ENCODE results near the gene CYFIP1. TPM values are rescaled to one million over a fixed set of nuclear protein-coding genes. Genes with fewer than 3 reads are reported as not detected.

CYFIP1 gene
- total RNA-seq, 4 donors from 2014 or later: 88.0 to 92.5 (median 90.1) TPM

DNA sequence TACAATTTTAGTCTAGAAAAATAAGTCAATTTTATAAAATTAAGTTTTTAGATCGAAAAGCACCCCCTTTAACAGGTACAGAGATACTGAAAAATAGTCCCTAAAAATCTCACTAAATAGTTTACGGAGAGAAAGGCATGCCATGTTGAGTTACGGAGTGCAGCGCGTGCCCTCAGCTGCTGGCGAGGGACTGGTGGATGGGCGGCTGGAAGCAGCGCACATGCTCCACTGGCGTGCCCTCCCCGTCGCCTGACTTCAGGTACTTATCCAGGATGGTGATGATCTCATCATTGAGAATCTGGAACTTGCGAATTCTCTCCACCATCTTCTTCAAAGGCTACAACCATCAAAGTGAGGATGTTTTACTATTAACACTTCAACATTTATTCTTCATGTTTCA is 110.3 kb downstream of the CYFIP1 start:
- H3K27me3 ChIP-seq: no peaks in the 10 kb centered on the region
- WGBS, 2 donors: 94 to 95% methylated on average over 12 of the region's 12 CpGs
- H3K36me3 ChIP-seq: peaks cover 23 to 100% (median 44%) of the 10 kb centered on the region in 3 donors
- H3K4me3 ChIP-seq: no peak overlapping the region
- H3K9me3 ChIP-seq: no peaks in the 10 kb centered on the region
- intact Hi-C loops (cut with DNase I): no loop called here
- H3K27ac ChIP-seq: no peak overlapping the region
- peaks cover 0 to 11% (median 0%) of the 10 kb centered on the region in 3 donors for H3K4me1 ChIP-seq
- DNase-seq: no peak
- TF ChIP-seq POLR2A (IDR thresholded peaks at IDR 0.05): no peak
- no peak for TF ChIP-seq CTCF (IDR thresholded peaks at IDR 0.05)

- 71 to 81% methylated on average over 5 of the region's 9 CpGs for WGBS, 2 donors
- Histone ChIP-seq H3K4me1 (peaks cover 0 to 11% (median 0%) of the 10 kb centered on the region in 3 donors), H3K9me3 (no peaks in the 10 kb centered on the region), H3K36me3 (peaks cover 17 to 100% (median 45%) of the 10 kb centered on the region in 3 donors), H3K4me3 (no peak overlapping the region), H3K27ac (no peak overlapping the region), H3K27me3 (no peaks in the 10 kb centered on the region)
- DNase-seq: no peak
- TF ChIP-seq POLR2A (IDR thresholded peaks at IDR 0.05) (no peak), CTCF (IDR thresholded peaks at IDR 0.05) (no peak)
- intact Hi-C loops (cut with DNase I): no loop called here
Observed at GRCh38 chr15:22868928-22869327, 111.2 kb downstream of the CYFIP1 start.

- TF ChIP-seq CTCF (IDR thresholded peaks at IDR 0.05): no peak
- TF ChIP-seq POLR2A (IDR thresholded peaks at IDR 0.05): no peak
- Histone ChIP-seq H3K4me3 (no peak overlapping the region), H3K36me3 (peaks cover 13 to 100% (median 41%) of the 10 kb centered on the region in 3 donors), H3K4me1 (peaks cover 0 to 10% (median 0%) of the 10 kb centered on the region in 3 donors), H3K9me3 (no peaks in the 10 kb centered on the region), H3K27ac (no peak overlapping the region), H3K27me3 (no peaks in the 10 kb centered on the region)
- DNase-seq: no peak
- 55 to 58% methylated on average over 4 of the region's 4 CpGs for WGBS, 2 donors
- intact Hi-C loops (cut with DNase I): no loop called here
Observed at GRCh38 chr15:22868495-22868894, 111.7 kb downstream of the CYFIP1 start.

DNA sequence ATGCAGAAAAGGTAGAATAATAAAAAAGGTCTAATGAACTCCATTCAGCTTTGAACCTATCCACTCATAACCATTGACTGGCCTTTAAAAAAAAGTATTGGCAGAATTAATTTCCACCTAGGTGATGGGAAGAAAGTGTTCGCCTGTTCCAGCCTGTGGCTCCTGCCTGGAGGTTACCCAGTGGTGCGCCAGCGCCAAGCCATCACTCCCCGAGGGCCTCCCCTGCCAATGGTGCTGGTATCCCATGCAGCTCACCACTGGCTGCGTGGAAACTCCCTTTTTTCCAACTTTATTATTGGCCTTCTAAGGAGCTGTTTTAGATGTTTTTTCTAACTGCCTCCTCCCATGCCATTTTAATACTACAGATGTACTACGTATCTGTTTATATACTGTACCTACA is 112.3 kb downstream of the CYFIP1 start:
- peaks cover 0 to 4% (median 0%) of the 10 kb centered on the region in 3 donors for H3K4me1 ChIP-seq
- intact Hi-C loops (cut with DNase I): no loop called here
- H3K4me3 ChIP-seq: no peak overlapping the region
- peaks cover 7 to 100% (median 37%) of the 10 kb centered on the region in 3 donors for H3K36me3 ChIP-seq
- H3K27me3 ChIP-seq: no peaks in the 10 kb centered on the region
- H3K27ac ChIP-seq: no peak overlapping the region
- 68 to 90% methylated on average over 6 of the region's 6 CpGs for WGBS, 2 donors
- TF ChIP-seq POLR2A (IDR thresholded peaks at IDR 0.05): no peak
- TF ChIP-seq CTCF (IDR thresholded peaks at IDR 0.05): no peak
- DNase-seq: no peak
- no peaks in the 10 kb centered on the region for H3K9me3 ChIP-seq

- intact Hi-C loops (cut with DNase I): no loop called here
- no peak for DNase-seq
- Histone ChIP-seq H3K9me3 (no peaks in the 10 kb centered on the region), H3K4me1 (peaks cover 0 to 4% (median 0%) of the 10 kb centered on the region in 3 donors), H3K4me3 (no peak overlapping the region), H3K27me3 (no peaks in the 10 kb centered on the region), H3K27ac (no peak overlapping the region), H3K36me3 (peaks cover 0 to 99% (median 35%) of the 10 kb centered on the region in 3 donors)
- TF ChIP-seq POLR2A (IDR thresholded peaks at IDR 0.05) (no peak), CTCF (IDR thresholded peaks at IDR 0.05) (no peak)
- WGBS, 2 donors: 89 to 91% methylated on average over 7 of the region's 7 CpGs
Observed at GRCh38 chr15:22866079-22866478, 114.1 kb downstream of the CYFIP1 start.
